T follicular helper cell (primary cell): Measurements from ENCODE around the gene TMEM132C.

Source experiments
- DNase-seq: peaks from one replicate; pipeline ENCODE4 v3.0.0-alpha.2; 2020; ENCODE audit warnings: low read depth

Gene TMEM132C

DNA sequence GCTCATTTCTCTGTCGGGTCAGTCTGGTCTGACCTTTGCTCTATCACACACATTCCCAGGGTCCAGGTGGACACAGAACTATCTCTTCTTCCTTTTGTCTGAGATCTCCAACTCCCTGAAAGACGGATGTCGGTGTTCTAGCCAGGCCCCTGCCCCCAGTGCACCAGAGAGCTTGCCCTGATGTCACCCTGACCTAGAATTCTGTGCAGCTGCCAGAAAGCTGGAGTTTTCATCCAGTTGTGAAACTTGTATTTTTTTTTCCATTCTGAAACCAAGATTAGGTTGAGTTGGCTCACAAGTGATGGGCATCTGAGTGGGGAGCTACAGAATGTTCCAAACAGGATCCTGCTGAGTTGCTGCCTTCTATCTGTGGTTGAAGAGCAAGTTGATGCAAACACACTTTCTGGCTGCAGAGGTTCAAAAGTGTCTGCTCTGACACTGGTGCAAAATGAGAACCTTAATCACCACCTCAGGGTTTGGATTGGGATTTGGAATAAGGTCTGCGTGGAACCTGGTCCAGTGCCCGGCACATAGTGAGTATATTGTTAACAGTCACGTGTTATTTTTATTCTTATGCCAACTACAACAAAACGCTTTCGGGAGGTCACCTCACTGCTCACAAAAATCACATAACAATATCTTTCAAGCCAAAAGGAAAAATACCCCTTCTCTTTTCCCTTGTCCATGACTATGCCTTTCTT lies 345.3 kb downstream of the TMEM132C start:
- DNase-seq, result no peak

DNA sequence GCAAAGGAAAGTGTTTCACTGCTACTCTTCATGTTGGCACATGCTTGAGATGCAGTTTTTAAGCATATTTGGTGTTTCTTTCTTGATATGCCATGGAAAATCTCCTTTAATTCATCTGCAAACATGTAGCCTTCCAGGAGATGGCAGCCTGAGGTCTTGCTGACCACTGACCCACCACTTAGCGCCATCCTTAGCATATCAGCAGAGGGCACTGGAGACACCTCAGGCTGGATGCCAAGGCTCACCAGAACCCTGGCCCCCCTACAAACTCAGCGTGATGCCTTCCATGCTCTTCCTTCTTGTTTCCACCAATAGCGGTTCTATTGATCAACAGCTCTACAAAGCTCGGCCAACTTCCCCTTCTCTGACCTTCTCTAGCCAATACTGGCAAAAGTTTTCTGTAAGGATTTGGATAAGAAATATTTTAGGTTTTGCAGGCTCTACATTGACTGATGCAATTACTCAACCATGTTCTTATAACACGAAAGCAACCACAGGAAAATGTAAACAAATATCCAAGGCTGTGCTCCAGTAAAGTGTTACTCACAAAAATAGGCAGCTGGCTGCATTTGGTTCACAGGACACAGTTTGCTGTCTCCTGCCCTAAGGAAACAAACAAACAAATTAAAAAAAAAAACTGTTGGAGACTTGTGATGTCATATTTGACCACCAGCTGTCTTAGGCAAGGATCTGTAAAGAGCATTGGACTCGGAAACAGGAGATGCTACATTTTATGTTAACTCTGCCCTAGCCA lies 347.0 kb downstream of the TMEM132C start:
- no peak for DNase-seq

- DNase-seq, result no peak
Measured at GRCh38 chr12:128617304-128617833, 350.4 kb downstream of the TMEM132C start.

DNA sequence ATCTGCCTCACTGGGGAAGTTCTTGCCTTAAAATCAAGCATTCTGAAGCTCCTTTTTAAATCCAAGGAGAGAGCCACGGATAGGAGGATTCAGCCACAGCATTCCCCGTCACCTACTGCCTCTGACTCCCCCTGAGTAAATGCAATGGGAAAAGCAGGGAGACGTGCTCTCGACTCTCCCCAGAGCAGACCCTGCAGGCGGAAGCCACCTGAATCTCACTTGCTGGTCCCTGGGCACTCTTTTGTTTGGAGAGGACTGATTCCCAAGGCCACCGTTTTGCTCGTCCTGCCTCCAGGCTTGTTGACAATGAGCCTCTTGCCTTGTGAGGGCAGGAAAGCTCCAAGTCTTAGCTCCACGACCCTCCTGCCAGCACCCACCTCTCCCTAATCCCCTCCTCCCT lies 352.3 kb downstream of the TMEM132C start:
- DNase-seq, result no peak

DNA sequence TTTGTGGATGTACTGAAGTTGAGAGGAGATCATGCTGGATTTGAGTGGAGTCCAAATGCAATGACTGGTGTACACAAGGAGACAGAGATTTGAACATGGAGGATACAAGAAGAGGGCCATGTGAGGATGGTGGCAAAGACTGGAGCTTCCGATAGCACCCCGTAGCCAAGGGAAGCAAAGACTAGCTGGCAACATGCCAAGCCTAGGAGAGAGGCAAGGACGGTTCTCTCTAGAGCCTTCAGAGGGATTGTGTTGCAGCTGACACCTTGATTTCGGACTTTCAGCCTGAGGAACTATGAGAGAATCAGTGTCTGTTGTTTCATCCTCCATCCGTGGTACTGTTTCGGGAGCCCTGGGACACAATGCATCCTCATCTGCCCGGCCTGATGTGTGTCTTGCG lies 354.3 kb downstream of the TMEM132C start:
- no peak for DNase-seq

DNA sequence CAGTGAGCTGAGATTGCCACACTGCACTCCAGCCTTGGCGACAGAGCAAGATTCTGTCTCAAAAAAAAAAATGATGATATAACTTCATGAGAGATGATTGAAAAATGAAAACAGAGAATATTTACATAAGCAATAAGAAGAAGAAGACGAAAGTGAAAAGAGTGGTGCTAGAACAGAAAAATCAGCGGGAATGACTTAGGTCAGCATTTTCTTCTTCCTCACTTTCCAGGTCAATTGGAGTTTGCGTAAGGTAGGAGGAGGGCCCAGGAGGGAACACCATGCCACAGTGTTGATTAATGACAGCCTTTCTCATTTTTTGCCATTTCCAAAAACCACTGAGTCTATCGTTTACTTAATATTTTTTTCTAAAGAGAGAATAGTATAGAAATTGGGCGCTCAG lies 356.8 kb downstream of the TMEM132C start:
- DNase-seq, result no peak

- no peak for DNase-seq
Measured at GRCh38 chr12:128626808-128627320, 359.9 kb downstream of the TMEM132C start.

DNA sequence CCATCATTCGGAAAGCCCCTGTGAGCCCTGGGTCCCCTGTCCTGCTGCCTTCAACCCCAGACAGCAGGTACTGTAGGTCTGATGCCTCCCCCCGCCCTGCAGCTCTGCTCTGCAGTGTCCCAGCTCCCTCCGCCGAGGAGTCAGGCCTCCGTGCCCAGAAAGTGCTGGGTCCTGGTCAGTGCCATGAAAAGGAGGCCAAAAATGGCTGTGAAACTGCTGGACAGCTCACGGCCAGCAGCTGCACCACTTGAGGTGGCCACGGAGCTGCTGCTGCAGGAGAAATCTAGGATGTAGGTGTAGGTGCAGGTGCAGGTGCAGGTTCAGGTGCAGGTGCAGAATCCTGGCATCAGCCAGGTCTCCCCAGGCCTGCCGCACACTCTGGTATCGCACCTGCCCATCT lies 360.7 kb downstream of the TMEM132C start:
- DNase-seq, result no peak

DNA sequence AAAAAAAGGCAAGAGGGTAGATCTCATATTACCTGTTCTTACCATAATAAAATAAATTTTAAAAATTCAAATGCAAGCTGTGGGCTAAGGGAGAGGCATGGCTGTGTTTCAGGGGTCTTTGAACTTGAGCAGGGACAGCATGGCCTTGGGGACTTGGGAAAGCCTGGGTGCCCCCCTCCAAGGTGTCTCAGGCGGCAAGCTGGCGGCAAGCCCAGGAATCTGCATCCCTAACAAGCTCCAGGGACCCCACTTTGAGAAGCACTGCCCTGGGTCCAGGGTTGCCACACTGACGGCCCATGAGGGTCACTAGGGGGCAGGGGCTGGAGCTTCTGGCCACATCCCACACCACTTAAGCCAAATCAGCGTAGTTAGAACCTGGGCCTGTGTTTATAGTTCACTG lies 363.0 kb downstream of the TMEM132C start:
- no peak for DNase-seq

GRCh38 chr12:128637642-128638606 lies 371.0 kb downstream of the TMEM132C start:
- DNase-seq, result no peak

GRCh38 chr12:128639089-128639488 lies 372.1 kb downstream of the TMEM132C start:
- DNase-seq, result no peak

DNA sequence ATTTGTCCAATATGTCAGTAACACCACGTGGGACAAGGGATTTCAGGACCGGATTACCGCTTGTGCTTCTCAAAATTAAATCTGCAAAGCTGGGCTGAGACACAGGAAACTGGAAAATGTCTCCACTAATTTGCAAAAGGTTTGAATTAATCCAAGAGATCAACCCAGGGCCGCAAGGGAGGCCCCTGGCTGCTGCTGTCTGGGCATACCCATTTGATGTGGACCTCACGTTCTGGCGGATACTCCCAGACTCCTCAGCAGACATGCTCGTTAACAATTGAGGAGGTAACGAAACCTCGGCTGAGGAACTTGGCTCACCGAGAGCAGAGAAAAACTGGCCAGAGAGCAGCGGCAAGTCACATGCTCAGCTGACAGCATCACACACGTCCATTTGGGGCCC lies 376.2 kb downstream of the TMEM132C start:
- DNase-seq, result no peak

GRCh38 chr12:128644664-128645296 lies 377.8 kb downstream of the TMEM132C start:
- no peak for DNase-seq

- no peak for DNase-seq
Measured at GRCh38 chr12:128649902-128650301, 382.9 kb downstream of the TMEM132C start.

- DNase-seq, result no peak
Measured at GRCh38 chr12:128652136-128652751, 385.3 kb downstream of the TMEM132C start.

- DNase-seq, result no peak
Measured at GRCh38 chr12:128654468-128654867, 387.5 kb downstream of the TMEM132C start.

DNA sequence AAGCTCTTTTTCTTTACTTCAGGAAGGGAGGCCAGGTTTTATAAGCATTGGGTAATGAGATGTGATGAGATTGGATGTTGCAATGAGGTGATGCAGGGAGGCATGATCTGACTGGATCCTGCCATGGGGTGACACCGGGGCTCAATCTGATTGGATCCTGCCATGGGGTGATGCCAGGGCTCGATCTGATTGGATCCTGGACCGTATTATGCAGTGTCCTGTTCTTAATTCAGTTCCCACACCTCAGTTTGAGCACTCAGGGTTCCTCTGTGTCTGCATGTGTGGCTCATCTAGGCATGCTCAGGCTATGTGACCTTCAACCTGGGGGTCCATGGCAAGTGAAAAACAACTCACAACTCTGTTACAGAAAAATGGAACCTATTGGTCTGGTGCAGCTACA lies 390.4 kb downstream of the TMEM132C start:
- no peak for DNase-seq

DNA sequence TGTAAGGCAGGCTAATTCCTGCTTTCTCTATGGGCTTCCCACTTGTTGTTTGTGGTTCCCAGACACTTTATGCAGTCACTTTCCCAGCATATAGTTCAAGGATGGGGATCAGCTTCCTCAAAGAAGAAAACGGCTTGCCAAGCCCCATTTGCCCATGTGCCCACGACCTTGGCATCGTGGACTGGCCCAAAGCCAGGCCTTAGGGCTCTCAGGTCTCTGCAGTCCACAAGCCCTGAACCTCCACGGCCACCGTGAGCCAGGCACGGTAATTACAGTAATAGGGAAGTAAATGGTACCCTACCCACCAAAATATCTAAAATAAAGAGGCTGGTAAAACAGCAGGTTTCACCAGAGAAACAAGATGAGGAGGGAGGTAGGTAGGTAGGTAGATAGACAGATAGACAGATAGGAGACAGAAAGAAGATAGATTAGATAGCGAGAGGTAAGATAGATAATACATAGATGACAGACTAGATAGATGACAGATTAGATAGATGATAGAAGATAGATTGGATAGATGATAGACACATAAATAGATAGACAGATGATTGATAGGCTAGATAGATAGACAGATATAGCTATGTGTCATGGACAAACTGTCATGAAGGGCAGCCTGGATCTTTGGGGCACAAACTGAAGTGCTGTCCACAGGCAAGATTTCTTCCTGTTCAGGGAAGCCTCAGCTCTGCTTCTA lies 393.7 kb downstream of the TMEM132C start:
- DNase-seq, result no peak

DNA sequence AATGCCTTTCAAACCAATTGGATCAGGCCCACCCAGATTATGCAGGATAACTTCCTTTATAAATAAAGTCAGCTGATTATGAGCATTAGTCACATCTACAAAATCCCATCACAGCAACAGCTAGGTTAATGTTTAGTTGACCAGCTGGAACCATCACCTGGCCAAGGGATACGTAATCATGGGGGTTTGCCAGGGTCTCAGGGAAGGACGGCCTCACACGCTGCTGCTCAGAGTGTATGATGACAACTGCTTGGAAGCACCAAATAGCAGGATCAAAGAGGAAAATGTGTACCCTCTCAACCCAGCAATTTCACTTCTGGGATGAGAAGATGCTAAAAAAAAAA lies 394.2 kb downstream of the TMEM132C start:
- DNase-seq, result no peak

DNA sequence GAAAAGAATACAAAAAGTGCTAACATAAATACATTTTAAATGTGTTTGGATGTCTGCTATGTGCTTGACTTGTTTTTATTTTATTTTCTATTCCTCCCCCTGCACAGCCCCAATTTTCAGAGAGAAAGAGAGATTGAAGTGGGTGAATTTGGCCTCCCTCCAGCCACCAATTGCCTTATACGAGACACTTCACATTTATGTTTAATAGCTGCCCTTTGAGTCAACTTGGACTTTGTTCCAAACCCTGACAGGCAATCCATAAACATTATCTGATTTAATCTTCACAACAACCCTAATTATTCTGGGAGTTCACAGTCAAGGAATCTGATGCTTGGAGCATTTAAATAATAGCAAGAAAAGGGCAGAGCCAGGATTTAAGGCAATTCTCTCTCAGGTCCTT lies 395.1 kb downstream of the TMEM132C start:
- no peak for DNase-seq

GRCh38 chr12:128664501-128664900 lies 397.5 kb downstream of the TMEM132C start:
- no peak for DNase-seq
